ENCODE measurements around the gene ZNF620.
A peak's percentile ranks its signal among the peaks of the same experiment; 100 is the strongest.
"Not testable (repeated sequence)": the region's sequence is repeated elsewhere in the genome, so short reads cannot be mapped to it uniquely, and the experiment has no call there.

ZNF620 gene

GRCh38 chr3:40499952-40500351 lies 5.9 kb upstream of the ZNF620 start:
- DNase-seq (ENCODE audit: extremely low read depth in 1 of 2, low read depth in 1 of 2): no peak

- DNase-seq (ENCODE audit: extremely low read depth in 1 of 2, low read depth in 1 of 2): no peak
These were observed 3.8 kb upstream of the ZNF620 start for GRCh38 chr3:40502034-40502433.

- no peak for DNase-seq (ENCODE audit: extremely low read depth in 1 of 2, low read depth in 1 of 2)
These were observed 1.0 kb upstream of the ZNF620 start for GRCh38 chr3:40504636-40505430.

- no peak for DNase-seq (ENCODE audit: extremely low read depth in 1 of 2, low read depth in 1 of 2)
These were observed 5.3 kb downstream of the ZNF620 start for GRCh38 chr3:40511031-40511718.

GRCh38 chr3:40516201-40516600 lies 10.4 kb downstream of the ZNF620 start:
- no peak for DNase-seq (ENCODE audit: extremely low read depth in 1 of 2, low read depth in 1 of 2)

GRCh38 chr3:40518067-40518466 lies 12.2 kb downstream of the ZNF620 start:
- no peak for DNase-seq (ENCODE audit: extremely low read depth in 1 of 2, low read depth in 1 of 2)

GRCh38 chr3:40518848-40519247 lies 13.0 kb downstream of the ZNF620 start:
- DNase-seq (ENCODE audit: extremely low read depth in 1 of 2, low read depth in 1 of 2): no peak

GRCh38 chr3:40521254-40521653 lies 15.4 kb downstream of the ZNF620 start:
- DNase-seq (ENCODE audit: extremely low read depth in 1 of 2, low read depth in 1 of 2): no peak

- DNase-seq (ENCODE audit: extremely low read depth in 1 of 2, low read depth in 1 of 2): no peak
These were observed 17.9 kb downstream of the ZNF620 start for GRCh38 chr3:40523781-40524180.

- DNase-seq (ENCODE audit: extremely low read depth in 1 of 2, low read depth in 1 of 2): no peak
These were observed 18.4 kb downstream of the ZNF620 start for GRCh38 chr3:40524222-40524567.

GRCh38 chr3:40524568-40525285 lies 18.9 kb downstream of the ZNF620 start, which contains the start of gene ZNF621:
ZNF621 (plus strand) TSS chr3:40524960; CDS start chr3:40525841, 881 bp downstream.
- DNase-seq (ENCODE audit: extremely low read depth in 1 of 2, low read depth in 1 of 2): peak; percentile 54 to 78

- no peak for DNase-seq (ENCODE audit: extremely low read depth in 1 of 2, low read depth in 1 of 2)
These were observed 22.6 kb downstream of the ZNF620 start for GRCh38 chr3:40528426-40528825.

GRCh38 chr3:40532252-40532651 lies 26.4 kb downstream of the ZNF620 start:
- DNase-seq (ENCODE audit: extremely low read depth in 1 of 2, low read depth in 1 of 2): no peak

GRCh38 chr3:40534283-40534682 lies 28.4 kb downstream of the ZNF620 start:
- no peak for DNase-seq (ENCODE audit: extremely low read depth in 1 of 2, low read depth in 1 of 2)

GRCh38 chr3:40546816-40547215 lies 41.0 kb downstream of the ZNF620 start:
- DNase-seq (ENCODE audit: extremely low read depth in 1 of 2, low read depth in 1 of 2): no peak

- no peak for DNase-seq (ENCODE audit: extremely low read depth in 1 of 2, low read depth in 1 of 2)
These were observed 44.3 kb downstream of the ZNF620 start for GRCh38 chr3:40550167-40550566.

GRCh38 chr3:40557575-40558161 lies 51.8 kb downstream of the ZNF620 start:
- DNase-seq (ENCODE audit: extremely low read depth in 1 of 2, low read depth in 1 of 2): no peak

GRCh38 chr3:40562482-40562881 lies 56.6 kb downstream of the ZNF620 start:
- DNase-seq (ENCODE audit: extremely low read depth in 1 of 2, low read depth in 1 of 2): not testable (repeated sequence)

GRCh38 chr3:40565629-40566028 lies 59.8 kb downstream of the ZNF620 start:
- DNase-seq (ENCODE audit: extremely low read depth in 1 of 2, low read depth in 1 of 2): not testable (repeated sequence)

GRCh38 chr3:40566694-40567093 lies 60.9 kb downstream of the ZNF620 start:
- no peak for DNase-seq (ENCODE audit: extremely low read depth in 1 of 2, low read depth in 1 of 2)
